ENCODE measurements around the gene ANKRD40. TPM values are rescaled to one million over a fixed set of nuclear protein-coding genes. Genes with fewer than 3 reads are reported as not detected.
"Not testable (repeated sequence)": the region's sequence is repeated elsewhere in the genome, so short reads cannot be mapped to it uniquely, and the experiment has no call there.

Gene ANKRD40
- total RNA-seq, 1 donor from 2014 or later, result 27.3 TPM

GRCh38 chr17:50735287-50735686 lies 27.6 kb upstream of the ANKRD40 start:
- no peak overlapping the region for H3K4me3 ChIP-seq (ENCODE audit: low read depth, low read length)
- no peak for DNase-seq (ENCODE audit: low read depth)
- TF ChIP-seq, protein P1, sequence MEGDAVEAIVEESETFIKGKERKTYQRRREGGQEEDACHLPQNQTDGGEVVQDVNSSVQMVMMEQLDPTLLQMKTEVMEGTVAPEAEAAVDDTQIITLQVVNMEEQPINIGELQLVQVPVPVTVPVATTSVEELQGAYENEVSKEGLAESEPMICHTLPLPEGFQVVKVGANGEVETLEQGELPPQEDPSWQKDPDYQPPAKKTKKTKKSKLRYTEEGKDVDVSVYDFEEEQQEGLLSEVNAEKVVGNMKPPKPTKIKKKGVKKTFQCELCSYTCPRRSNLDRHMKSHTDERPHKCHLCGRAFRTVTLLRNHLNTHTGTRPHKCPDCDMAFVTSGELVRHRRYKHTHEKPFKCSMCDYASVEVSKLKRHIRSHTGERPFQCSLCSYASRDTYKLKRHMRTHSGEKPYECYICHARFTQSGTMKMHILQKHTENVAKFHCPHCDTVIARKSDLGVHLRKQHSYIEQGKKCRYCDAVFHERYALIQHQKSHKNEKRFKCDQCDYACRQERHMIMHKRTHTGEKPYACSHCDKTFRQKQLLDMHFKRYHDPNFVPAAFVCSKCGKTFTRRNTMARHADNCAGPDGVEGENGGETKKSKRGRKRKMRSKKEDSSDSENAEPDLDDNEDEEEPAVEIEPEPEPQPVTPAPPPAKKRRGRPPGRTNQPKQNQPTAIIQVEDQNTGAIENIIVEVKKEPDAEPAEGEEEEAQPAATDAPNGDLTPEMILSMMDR (conservative IDR thresholded peaks at IDR 0.05; ENCODE audit: low read depth, low read length), result no peak

DNA sequence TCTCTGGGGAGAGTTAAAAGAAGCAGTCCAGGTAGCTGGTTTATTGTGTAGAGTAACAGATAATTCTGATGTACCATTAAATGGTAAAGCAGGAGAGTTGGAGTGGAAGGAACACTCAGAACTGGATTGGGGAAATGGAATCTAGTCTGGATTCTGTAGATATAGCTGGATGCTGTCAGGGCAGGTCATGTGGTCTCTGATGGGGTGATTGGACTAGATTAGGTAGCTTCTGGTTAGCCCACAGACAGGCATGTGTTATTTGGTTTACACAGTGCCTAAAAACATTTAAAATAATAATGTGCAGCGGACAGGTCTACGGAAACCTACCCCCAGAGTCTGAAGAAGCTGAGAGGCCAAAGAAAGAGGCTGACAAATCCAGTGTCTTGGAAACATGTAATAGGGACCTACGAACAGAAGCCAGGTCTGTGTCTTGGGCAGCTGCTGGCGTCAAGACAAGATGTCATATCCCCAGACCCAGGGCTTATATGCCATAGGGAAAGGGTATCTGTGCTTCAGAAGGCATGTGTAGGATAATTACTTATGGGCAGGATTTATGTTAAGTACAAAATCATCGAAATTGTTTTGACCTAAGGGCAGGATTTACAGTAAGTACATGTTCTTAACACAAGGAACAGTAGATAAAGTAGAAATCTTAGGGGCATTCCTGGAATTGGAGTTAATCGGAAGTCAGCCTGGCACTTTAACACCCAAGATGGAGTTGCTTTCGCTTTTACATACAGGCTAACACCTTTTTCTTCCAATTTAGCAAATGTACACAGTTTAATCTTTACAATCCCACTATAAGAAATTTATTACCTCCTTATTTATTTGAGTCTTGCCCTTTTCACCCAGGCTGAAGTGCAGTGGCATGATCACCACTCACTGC lies 24.1 kb upstream of the ANKRD40 start:
- no peak overlapping the region for H3K4me3 ChIP-seq (ENCODE audit: low read depth, low read length)
- DNase-seq (ENCODE audit: low read depth), result no peak
- TF ChIP-seq, protein P1 (conservative IDR thresholded peaks at IDR 0.05; ENCODE audit: low read depth, low read length), result no peak

DNA sequence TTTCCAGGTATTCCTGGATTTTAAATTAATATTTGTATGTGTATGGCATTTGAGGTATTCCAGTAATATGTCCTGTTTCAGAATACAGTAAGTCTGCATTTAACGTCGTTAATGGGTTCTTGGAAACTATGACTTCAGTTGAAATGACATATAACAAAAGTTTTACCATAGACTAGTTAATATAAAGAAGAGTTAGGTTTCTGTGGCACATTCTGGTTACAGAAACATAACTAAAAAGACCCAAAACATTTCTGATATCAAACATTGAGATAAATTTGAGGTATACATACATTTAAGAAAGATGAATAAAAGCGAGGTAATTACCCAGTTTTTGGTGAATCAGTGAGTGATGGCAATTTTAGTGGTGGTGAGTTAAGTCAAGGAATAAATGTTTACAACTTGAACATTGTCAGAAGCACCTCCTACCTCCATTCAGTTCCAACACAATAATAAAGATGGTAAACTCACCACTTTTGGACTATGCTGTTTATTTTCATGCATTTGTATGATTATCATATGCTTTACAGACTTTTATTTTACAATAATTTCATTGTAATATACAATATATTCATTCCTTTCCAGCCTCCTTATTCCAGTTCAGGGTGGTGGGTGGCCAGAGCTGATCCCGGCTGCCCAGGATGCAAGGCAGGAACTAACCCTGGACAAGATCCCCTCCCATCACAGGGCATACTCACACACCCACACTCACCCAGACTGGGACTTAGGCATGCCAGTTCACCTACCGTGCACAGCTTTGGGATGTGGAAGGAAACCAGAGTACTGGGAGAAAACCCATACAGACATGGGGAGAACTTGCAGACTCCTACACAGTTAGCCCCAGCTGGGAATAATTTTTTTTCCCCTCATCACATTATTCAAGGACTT lies 21.4 kb upstream of the ANKRD40 start:
- TF ChIP-seq, protein P1 (conservative IDR thresholded peaks at IDR 0.05; ENCODE audit: low read depth, low read length), result no peak
- DNase-seq (ENCODE audit: low read depth), result no peak
- no peak overlapping the region for H3K4me3 ChIP-seq (ENCODE audit: low read depth, low read length)

DNA sequence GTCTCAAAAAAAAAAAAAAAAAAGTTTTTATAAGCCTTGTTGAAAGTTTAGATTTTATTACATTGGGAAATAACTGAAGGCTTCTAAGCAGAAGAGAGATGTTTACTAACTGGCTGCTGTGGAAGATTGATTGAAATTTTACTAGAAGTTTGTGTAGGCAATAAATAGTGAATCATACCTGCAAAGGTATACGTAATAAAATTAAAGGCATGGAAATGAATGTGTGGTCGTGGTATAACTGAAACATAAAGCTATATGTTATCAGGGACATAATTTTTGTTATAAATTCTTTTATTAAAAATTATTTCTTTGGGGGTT lies 20.4 kb upstream of the ANKRD40 start:
- TF ChIP-seq, protein P1 (conservative IDR thresholded peaks at IDR 0.05; ENCODE audit: low read depth, low read length), result no peak
- H3K4me3 ChIP-seq (ENCODE audit: low read depth, low read length), result no peak overlapping the region
- no peak for DNase-seq (ENCODE audit: low read depth)

DNA sequence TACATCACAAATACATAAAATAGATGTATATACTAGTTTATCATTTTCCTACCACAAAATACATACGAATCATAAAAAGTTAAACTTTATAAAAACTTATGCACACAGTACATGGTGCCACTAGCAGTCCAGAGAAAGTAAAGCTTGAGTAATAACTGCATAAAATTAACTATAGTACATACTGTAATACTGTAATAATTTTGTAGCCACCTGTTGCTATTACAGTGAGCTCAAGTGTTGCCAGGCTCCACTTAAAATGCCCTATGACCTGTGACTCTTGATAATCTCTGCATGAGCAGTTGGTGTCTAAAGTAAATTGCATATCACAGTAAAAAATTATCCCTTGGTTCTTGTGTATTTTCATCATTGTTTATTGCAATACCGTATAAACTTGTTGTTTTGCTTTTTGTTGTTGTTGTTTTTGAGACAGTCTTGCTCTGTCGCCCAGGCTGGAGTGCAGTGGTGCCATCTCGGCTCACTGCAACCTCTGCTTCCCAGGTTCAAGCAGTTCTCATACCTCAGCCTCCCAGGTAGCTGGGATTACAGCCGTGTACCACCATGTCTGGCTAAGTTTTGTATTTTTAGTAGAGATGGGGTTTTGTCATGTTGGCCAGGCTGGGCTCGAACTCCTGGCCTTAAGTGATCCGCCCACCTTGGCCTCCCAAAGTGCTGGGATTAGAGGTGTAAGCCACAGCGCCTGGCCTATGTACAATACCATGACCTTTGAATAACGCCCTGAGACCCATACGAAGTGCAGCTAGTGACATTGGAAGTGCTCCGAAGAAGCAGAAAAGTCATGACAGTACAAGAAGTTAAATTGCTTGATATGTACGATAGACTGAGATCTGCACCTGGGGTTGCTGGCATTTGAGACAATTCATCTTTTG lies 18.3 kb upstream of the ANKRD40 start:
- TF ChIP-seq, protein P1 (conservative IDR thresholded peaks at IDR 0.05; ENCODE audit: low read depth, low read length), result no peak
- no peak for DNase-seq (ENCODE audit: low read depth)
- no peak overlapping the region for H3K4me3 ChIP-seq (ENCODE audit: low read depth, low read length)

GRCh38 chr17:50724622-50725021 lies 16.9 kb upstream of the ANKRD40 start:
- not testable (repeated sequence) for DNase-seq (ENCODE audit: low read depth); H3K4me3 ChIP-seq (ENCODE audit: low read depth, low read length)
